NCI-H2171 (cell line): ENCODE results near the gene SNCAIP.
"Not testable (repeated sequence)": the region's sequence is repeated elsewhere in the genome, so short reads cannot be mapped to it uniquely, and the experiment has no call there.

Experiments used
- DNase-seq: peaks from one replicate; lab custom pipeline; 2025; lab: John Stamatoyannopoulos, UW

The SNCAIP gene

DNA sequence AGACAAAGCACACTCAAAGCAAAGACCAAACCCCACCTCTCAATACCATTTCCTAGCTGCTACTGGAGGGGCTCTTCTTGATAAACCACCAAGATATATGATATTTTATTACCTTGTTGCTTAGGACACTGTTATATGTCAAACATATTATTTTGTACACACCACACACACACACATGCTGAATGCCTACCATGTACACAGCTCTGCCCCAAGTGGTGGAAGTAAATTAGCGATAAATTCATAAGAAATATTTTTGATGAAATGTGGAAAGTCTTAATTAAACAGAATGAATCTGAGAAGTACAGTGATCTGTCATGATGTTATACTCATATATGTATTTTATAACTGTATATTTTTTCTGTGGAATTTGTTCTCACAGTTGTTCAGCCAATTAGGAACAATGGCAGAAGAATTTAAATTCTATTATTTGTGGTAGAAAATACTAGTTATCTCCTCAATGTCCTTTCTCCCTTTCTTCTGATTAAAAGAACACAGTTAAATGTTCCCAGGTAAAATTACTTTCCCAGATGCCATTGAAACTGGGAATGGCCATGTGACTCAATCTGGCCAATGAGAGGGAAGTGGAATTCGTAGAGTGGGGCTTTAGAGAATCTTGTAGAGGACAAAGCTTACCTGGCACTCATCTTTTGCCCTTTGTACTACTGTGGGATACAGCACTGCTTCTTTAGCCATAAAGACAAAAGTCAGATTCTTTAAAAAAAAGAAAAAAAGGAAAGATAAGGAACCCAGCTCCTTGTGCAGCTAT is 156.5 kb downstream of the SNCAIP start:
- no peak for DNase-seq

GRCh38 chr5:122469384-122469919 is 157.4 kb downstream of the SNCAIP start:
- no peak for DNase-seq

- DNase-seq: no peak
Measured at GRCh38 chr5:122470365-122470764, 158.3 kb downstream of the SNCAIP start.

GRCh38 chr5:122471031-122471751 is 159.2 kb downstream of the SNCAIP start:
- DNase-seq: no peak

DNA sequence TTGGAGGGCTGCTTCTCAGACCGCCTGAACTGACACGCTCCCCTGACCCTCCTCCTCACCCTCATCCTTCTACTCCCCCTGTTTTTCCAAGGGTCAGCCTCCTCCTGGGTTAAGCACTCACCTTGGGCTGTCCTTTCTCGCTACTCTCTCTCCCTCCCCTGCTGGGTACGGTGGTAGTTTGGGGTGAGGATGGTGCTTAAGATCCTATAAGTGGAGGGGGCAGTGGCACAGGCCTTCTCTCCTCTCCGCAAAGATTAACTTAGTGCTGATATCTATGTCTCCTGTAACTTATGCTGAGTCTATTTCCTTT is 159.7 kb downstream of the SNCAIP start:
- no peak for DNase-seq

- DNase-seq: no peak
Measured at GRCh38 chr5:122473138-122473843, 161.3 kb downstream of the SNCAIP start.

GRCh38 chr5:122473941-122474340 is 161.9 kb downstream of the SNCAIP start:
- DNase-seq: no peak

GRCh38 chr5:122478741-122479442 is 166.9 kb downstream of the SNCAIP start:
- DNase-seq: no peak

- DNase-seq: no peak
Measured at GRCh38 chr5:122480146-122480545, 168.1 kb downstream of the SNCAIP start.

GRCh38 chr5:122484103-122484502 is 172.1 kb downstream of the SNCAIP start:
- no peak for DNase-seq

DNA sequence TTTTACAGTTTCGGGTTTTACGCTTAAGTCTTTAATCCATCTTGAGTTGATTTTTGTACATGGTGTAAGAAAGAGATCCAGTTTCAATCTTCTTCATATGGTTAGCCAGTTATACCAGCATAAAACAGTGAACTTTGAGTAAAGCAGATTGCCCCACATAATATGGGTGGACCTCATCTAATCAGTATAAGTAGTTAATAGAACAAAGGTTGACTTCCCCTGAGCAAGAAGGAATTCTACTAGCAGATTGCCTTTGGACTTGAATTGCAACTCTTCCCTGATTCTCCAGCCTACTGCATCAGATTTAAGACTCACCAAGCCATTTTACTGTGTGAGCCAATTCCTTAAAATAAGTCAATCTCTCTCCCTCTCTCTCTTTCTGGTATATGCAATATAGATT is 173.2 kb downstream of the SNCAIP start:
- no peak for DNase-seq

DNA sequence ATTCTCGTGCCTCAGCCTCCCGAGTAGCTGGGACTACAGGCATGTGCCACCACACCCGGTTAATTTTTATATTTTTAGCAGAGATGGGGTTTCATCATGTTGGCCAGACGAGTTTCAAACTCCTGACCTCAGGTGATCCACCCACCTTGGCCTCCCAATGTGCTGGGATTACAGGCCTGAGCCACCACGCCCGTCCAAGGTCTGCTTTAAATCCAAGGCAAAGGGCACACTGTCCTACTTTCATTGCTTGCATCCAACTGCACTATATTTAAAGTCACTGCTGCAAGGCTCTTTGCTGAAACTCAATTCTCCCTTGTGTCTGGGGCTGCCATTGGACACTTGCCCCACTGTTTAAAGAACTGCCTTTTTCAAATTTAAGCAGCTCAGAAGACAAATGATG is 174.6 kb downstream of the SNCAIP start:
- DNase-seq: not testable (repeated sequence)

DNA sequence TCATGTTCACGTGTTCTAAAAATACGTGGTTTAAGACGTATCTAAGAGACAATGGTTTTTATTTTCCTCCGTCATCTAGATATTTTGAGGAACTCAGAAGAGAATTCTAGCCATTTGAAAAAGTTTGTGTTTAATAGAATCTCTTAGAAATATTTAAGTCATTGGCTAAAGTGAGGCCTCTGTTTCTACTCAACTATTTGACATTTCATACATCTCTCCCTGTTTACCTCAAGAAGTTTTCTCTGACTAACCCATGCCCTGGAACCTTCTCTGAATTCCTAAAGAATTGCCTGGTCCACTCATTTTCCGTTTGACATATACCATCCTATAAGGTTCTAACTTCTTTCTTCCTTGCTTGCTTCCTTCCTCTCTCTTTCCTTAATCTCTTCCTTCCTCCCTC is 178.7 kb downstream of the SNCAIP start:
- no peak for DNase-seq

- DNase-seq: no peak
Measured at GRCh38 chr5:122492675-122493074, 180.6 kb downstream of the SNCAIP start.

GRCh38 chr5:122493091-122494021 is 181.3 kb downstream of the SNCAIP start:
- DNase-seq: no peak

DNA sequence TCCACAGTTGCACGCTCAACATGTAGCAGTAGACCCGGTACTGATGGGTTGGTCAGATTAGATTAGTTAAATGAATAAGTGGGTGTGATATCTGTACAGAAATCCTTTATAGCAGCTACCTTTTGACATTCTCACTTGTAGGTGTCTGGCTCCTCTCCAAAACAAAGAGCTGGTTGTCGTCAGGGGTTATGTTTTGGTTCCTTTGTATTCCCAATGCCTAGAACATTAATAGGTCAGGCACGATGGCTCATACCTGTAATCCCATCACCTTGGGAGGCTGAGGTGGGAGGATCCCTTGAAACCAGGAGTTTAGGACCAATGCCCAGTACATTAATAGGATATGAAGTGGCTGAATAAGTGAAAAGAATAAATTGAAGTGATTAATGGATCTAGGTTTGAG is 182.1 kb downstream of the SNCAIP start:
- DNase-seq: no peak

DNA sequence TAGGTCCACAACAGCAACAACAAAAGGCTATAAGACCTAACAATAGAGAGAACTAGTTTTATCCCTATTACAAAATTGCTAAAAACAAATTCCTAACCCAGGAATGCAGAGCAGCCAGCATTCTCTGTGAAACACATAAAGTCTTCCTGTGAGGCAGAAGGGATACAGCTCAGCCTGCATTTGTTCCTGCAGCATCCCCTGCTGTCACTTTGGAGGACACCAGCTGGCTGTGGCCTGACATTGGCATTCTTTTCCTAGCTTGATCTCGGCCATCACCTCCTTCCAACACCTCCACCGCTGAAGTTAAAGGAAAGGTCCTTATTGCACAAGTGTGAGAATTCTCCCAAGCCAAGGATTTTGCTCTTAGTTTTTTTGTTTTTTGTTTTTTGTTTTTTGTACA is 186.1 kb downstream of the SNCAIP start:
- no peak for DNase-seq

GRCh38 chr5:122499585-122499984 is 187.5 kb downstream of the SNCAIP start:
- DNase-seq: no peak

- no peak for DNase-seq
Measured at GRCh38 chr5:122500245-122501088, 188.4 kb downstream of the SNCAIP start.

DNA sequence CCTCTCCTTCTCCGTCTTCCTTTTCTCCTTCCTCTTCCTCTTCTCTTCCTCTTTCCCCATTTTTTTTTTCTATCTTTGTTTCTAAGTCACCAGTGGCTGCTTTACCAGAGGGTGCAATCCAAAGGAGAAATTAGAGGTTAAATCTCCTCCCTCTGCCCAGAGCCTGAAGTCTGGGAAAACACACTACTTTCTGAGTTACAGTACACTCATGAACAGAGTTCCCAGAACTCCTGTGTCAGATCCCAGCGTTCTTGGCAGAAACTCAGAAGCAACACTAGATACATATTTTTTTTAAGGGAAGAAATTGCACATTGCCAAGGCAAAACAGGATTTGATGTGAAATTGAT is 189.0 kb downstream of the SNCAIP start:
- DNase-seq: no peak
